ENCODE measurements around the gene MUL1.

DNA sequence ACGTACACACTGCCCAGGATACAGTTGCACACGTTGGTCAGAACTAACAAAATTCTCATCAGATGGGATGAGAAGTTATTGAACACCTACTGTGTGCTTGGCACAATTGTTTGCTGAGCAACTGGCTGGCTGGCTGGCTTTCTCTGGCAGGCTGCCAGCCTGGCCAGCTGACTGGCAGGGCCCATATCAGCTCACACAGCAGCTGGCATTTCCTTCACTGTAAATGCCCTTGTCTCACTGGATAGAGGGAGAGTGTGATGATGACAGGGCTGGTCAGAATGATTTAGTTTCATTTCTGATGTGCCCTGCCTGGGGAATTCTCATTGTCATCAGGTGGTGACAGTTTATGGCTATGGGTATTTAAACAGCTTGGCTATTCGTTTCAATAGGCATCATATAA is 37.8 kb downstream of the MUL1 start:
- TF ChIP-seq, protein P1, sequence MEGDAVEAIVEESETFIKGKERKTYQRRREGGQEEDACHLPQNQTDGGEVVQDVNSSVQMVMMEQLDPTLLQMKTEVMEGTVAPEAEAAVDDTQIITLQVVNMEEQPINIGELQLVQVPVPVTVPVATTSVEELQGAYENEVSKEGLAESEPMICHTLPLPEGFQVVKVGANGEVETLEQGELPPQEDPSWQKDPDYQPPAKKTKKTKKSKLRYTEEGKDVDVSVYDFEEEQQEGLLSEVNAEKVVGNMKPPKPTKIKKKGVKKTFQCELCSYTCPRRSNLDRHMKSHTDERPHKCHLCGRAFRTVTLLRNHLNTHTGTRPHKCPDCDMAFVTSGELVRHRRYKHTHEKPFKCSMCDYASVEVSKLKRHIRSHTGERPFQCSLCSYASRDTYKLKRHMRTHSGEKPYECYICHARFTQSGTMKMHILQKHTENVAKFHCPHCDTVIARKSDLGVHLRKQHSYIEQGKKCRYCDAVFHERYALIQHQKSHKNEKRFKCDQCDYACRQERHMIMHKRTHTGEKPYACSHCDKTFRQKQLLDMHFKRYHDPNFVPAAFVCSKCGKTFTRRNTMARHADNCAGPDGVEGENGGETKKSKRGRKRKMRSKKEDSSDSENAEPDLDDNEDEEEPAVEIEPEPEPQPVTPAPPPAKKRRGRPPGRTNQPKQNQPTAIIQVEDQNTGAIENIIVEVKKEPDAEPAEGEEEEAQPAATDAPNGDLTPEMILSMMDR (IDR thresholded peaks at IDR 0.05): no peak
- TF ChIP-seq POLR2A (IDR thresholded peaks at IDR 0.05): no peak

All from uterus (tissue), 2 donors.